Osteoblast (primary cell): ENCODE measurements around the gene PHAF1. TPM values are rescaled to one million over a fixed set of nuclear protein-coding genes. Genes with fewer than 3 reads are reported as not detected.

ENCODE experiments used
- DNase-seq: peaks from one replicate; pipeline ENCODE4 v3.0.0; 2011; ENCODE audit warnings: low spot score, mixed read lengths; ENCODE audit not compliant: insufficient read length; ENCODE audit errors: missing footprints
- H2AFZ ChIP-seq: 2 replicates; pipeline ENCODE4 v1.6.0; 2011; ENCODE audit warnings: mild to moderate bottlenecking, low read length
- H3K27ac ChIP-seq: 2 replicates; pipeline ENCODE4 v1.5.1; 2011; ENCODE audit warnings: mild to moderate bottlenecking, low read depth, low read length, moderate library complexity
- H3K27me3 ChIP-seq: 2 replicates; pipeline ENCODE4 v1.6.0; 2012; ENCODE audit warnings: mild to moderate bottlenecking, control low read depth, inconsistent platforms, low read length, moderate library complexity; ENCODE audit not compliant: insufficient read depth
- H3K36me3 ChIP-seq: 2 replicates; pipeline ENCODE4 v1.5.1; 2011; ENCODE audit warnings: mild to moderate bottlenecking, low read length, control low read depth, moderate library complexity; ENCODE audit not compliant: insufficient read depth
- H3K4me1 ChIP-seq: 2 replicates; pipeline ENCODE4 v1.5.1; 2011; ENCODE audit warnings: mild to moderate bottlenecking, low read length, control low read depth, moderate library complexity; ENCODE audit not compliant: insufficient read depth
- H3K4me2 ChIP-seq: 2 replicates; pipeline ENCODE4 v1.6.0; 2011; ENCODE audit warnings: mild to moderate bottlenecking, low read length; ENCODE audit not compliant: insufficient read depth
- H3K4me3 ChIP-seq: fragments of 200-600 bp; sonication (generic); 3 replicates; pipeline ENCODE4 v1.5.1; 2012; ENCODE audit warnings: mild to moderate bottlenecking, low read length, inconsistent platforms; ENCODE audit not compliant: insufficient read depth
- H3K79me2 ChIP-seq: 2 replicates; pipeline ENCODE4 v1.6.0; 2012; ENCODE audit warnings: mild to moderate bottlenecking, low read length, control low read depth, inconsistent platforms; ENCODE audit not compliant: insufficient read depth
- H3K9me3 ChIP-seq: 2 replicates; pipeline ENCODE4 v1.5.1; 2011; ENCODE audit warnings: low read depth, low read length, control low read depth
- H4K20me1 ChIP-seq: 2 replicates; pipeline ENCODE4 v1.6.0; 2012; ENCODE audit warnings: mild to moderate bottlenecking, low read length, control low read depth; ENCODE audit not compliant: insufficient read depth
- CTCF ChIP-seq: IDR thresholded peaks from 2 replicates; pipeline ENCODE4 v1.5.1; 2011; ENCODE audit warnings: mild to moderate bottlenecking, low read depth, low read length, moderate library complexity; ENCODE audit errors: extremely low read depth
- total RNA-seq: library from RNA; depleted of rRNA; stranded (reverse); fragments of >200 nt; gene quantifications from 2 replicates; pipeline ENCODE4 v1.2.3, GENCODE V29; 2012

The PHAF1 gene
- total RNA-seq, 1 donor, result 13.8 TPM

DNA sequence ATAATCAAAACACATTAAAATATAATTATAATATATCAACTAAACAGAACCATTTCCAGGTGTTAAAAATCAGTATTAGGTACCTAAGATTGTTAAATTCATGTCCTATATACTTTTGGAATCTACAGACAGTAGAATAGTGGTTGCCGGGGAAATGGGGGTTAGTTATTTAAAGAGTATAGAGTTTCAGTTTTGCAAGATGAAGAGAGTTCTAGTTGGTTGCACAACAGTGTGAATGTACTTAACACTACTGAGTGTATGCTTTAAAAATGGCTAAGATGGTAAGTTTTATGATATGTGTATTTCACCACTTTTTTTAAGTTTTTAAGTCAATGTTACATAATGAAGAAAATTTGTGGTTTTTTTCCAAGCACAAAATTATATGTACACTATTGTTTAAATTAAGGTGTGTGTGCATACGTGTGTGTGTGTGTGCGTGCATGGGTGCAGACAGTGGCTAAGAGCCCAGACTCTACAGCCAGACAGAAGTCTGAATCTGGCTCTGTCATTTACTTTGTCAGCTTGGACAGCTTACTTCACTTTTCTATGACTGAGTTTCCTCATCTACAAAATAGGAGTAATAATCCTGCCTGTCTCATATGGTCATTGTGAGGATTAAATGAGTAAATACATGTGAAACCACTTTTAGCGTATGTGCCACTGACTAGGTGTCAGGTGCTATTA, 25.3 kb upstream of the PHAF1 start:
- H3K27ac ChIP-seq, result no peak overlapping the region
- no peak for TF ChIP-seq CTCF

GRCh38 chr16:67086822-67087221, 22.9 kb upstream of the PHAF1 start:
- TF ChIP-seq CTCF, result no peak
- Histone ChIP-seq H3K9me3 (no peaks in the 10 kb centered on the region), H3K36me3 (peaks cover 21% of the 10 kb centered on the region), H3K4me2 (no peak overlapping the region), H3K79me2 (peaks cover 51% of the 10 kb centered on the region), H4K20me1 (peaks cover 4% of the 10 kb centered on the region), H3K27ac (no peak overlapping the region), H3K4me3 (no peak overlapping the region), H3K27me3 (no peaks in the 10 kb centered on the region), H3K4me1 (peaks cover 35% of the 10 kb centered on the region), H2AFZ (no peak overlapping the region)
- DNase-seq, result peak; percentile 5

More for the DNA sequence above, 25.3 kb upstream of the PHAF1 start:
- Histone ChIP-seq H3K4me3 (no peak overlapping the region), H3K4me2 (no peak overlapping the region), H3K27me3 (no peaks in the 10 kb centered on the region), H3K79me2 (peaks cover 57% of the 10 kb centered on the region), H3K9me3 (no peaks in the 10 kb centered on the region), H4K20me1 (peaks cover 2% of the 10 kb centered on the region), H3K36me3 (peaks cover 24% of the 10 kb centered on the region), H2AFZ (no peak overlapping the region), H3K4me1 (peaks cover 13% of the 10 kb centered on the region)
- no peak for DNase-seq

GRCh38 chr16:67087291-67087690, 22.4 kb upstream of the PHAF1 start:
- Histone ChIP-seq H3K4me1 (peaks cover 36% of the 10 kb centered on the region), H3K4me2 (no peak overlapping the region), H2AFZ (no peak overlapping the region), H3K27ac (no peak overlapping the region), H3K79me2 (peaks cover 49% of the 10 kb centered on the region), H3K27me3 (no peaks in the 10 kb centered on the region), H3K4me3 (no peak overlapping the region), H4K20me1 (peaks cover 6% of the 10 kb centered on the region), H3K36me3 (peaks cover 21% of the 10 kb centered on the region), H3K9me3 (no peaks in the 10 kb centered on the region)
- no peak for TF ChIP-seq CTCF
- no peak for DNase-seq

GRCh38 chr16:67087803-67088202, 21.9 kb upstream of the PHAF1 start:
- Histone ChIP-seq H2AFZ (no peak overlapping the region), H3K27me3 (no peaks in the 10 kb centered on the region), H3K27ac (no peak overlapping the region), H3K4me3 (no peak overlapping the region), H4K20me1 (peaks cover 6% of the 10 kb centered on the region), H3K36me3 (peaks cover 22% of the 10 kb centered on the region), H3K79me2 (peaks cover 51% of the 10 kb centered on the region), H3K4me1 (peaks cover 40% of the 10 kb centered on the region), H3K4me2 (no peak overlapping the region), H3K9me3 (no peaks in the 10 kb centered on the region)
- no peak for TF ChIP-seq CTCF
- DNase-seq, result no peak
